HG02884 (cell line): ENCODE results near the gene CDKN2D.

ENCODE experiments used
- ATAC-seq: cut with Tn5 transposase; IDR thresholded peaks from one replicate; pipeline ENCODE4 v1.9.1; 2021; ENCODE audit warnings: mild to moderate bottlenecking, moderate library complexity; ENCODE audit not compliant: unreplicated experiment

CDKN2D gene

GRCh38 chr19:10523135-10523636 is 45.6 kb downstream of the CDKN2D start:
- ATAC-seq = no peak

DNA sequence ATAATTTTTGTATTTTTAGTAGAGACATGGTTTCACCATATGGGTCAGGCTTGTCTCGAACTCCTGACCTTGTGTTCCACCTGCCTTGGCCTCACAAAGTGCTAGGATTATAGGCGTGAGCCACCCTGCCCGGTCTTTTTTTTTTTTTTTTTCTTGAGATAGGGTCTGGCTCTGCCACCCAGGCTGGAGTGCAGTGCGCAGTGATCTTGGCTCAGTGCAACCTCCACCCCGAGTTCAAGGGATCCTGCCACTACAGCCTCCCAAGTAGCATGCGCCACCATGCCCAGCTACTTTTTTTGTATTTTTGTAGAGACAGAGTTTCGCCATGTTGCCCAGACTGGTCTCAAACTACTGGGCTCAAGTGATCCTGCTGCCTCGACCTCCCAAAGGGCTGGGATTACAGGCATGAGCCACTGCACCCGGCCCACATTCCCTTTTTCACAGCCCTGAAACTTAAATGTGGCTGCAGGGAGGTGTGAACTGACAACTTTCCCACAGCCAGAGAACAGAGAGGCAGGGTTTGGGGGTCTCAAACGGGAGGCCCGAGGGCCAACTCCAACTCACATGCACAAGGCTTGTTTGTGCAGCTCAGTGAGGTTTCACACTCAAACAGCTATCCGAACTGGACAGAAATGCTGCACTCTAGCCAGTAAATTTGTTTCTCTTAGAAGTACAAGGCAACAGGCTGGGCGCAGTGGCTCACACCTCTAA is 47.2 kb downstream of the CDKN2D start:
- no peak for ATAC-seq

GRCh38 chr19:10520652-10521318 is 48.0 kb downstream of the CDKN2D start:
- ATAC-seq = no peak

- no peak for ATAC-seq
Measured at GRCh38 chr19:10519421-10519820, 49.4 kb downstream of the CDKN2D start.

GRCh38 chr19:10518444-10519361 is 50.1 kb downstream of the CDKN2D start:
- no peak for ATAC-seq

- no peak for ATAC-seq
Measured at GRCh38 chr19:10517760-10518443, 50.9 kb downstream of the CDKN2D start.

DNA sequence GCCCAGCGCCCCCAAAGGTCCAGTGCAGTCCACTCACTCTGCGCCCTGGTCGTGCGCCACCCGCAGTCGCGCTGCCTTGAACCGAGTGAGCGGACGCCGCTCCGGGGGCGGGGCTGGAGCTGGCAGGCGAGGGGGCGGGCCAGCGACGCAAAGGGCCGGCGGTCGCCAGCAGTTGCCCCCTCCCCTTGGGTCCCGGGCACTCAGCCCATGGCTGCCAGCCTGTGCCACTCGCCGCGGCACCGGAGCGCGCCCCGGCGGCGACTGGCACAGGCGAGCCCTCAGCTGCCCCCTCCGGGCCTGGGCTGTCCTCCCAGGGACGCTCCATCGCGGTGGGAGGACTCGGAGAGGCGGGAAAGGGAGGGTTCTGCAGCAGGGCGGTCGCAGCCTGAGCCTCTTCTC is 51.4 kb downstream of the CDKN2D start, which contains the start of gene S1PR5:
S1PR5 (minus strand) TSS at position 87 of the 399 bp plus-strand sequence. CDS start 2,436 bp downstream, outside the sequence.
- no peak for ATAC-seq

DNA sequence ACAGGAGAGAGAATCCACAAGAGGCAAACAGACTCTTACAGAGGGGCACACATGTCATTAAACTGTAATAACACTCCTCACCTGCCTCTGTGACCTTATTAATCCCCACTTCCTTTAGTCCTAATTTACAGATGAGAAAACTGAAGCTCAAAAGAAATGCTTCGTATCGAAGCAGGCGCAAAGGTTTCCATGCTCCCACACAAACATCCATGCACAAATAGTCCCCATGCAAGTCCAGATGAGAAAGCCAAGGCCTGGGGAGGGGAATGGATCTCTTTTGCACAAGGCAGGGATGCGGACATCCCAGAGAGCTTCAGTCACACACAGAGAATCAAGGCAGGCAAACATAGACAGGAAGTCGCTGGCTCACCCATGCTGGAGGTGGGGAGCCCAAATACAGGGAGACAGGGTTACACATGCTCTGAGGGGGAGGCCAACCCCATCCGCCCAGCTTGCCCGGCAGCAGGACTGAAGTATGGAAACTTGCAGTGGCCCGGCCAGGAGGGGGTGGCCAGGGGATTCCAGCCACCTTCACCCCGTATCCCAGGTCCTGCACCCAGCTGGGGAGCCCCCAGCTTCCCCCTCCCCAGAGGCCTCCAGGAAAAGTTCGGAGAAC is 52.0 kb downstream of the CDKN2D start:
- ATAC-seq = no peak
